Transverse colon (tissue), 3 donors: ENCODE data around the gene HSPBP1.

Experiments
- POLR2A ChIP-seq: fragments of 450-650 bp; IDR thresholded peaks from one replicate; pipeline ENCODE4 v1.6.1; 2016; ENCODE audit warnings: antibody characterized with exemption, mild to moderate bottlenecking, moderate library complexity
- TF ChIP-seq, protein P1 (sequence below), 5 experiments: fragments of 200-600 bp in 3 of 5; fragments of 450-650 bp in 2 of 5; sonication (generic) in 3 of 5; IDR thresholded peaks; 1 replicate in 2 of 5; 2 replicates in 3 of 5; pipeline ENCODE4 v1.5.1; 2016 to 2017; ENCODE audit warnings: antibody characterized with exemption in 5 of 5, inconsistent platforms in 3 of 5, mild to moderate bottlenecking in 2 of 5, moderate library complexity in 1 of 5

GRCh38 chr19:55319785-55320184, 39.9 kb upstream of the HSPBP1 start:
- TF ChIP-seq POLR2A = no peak
- TF ChIP-seq, protein P1, sequence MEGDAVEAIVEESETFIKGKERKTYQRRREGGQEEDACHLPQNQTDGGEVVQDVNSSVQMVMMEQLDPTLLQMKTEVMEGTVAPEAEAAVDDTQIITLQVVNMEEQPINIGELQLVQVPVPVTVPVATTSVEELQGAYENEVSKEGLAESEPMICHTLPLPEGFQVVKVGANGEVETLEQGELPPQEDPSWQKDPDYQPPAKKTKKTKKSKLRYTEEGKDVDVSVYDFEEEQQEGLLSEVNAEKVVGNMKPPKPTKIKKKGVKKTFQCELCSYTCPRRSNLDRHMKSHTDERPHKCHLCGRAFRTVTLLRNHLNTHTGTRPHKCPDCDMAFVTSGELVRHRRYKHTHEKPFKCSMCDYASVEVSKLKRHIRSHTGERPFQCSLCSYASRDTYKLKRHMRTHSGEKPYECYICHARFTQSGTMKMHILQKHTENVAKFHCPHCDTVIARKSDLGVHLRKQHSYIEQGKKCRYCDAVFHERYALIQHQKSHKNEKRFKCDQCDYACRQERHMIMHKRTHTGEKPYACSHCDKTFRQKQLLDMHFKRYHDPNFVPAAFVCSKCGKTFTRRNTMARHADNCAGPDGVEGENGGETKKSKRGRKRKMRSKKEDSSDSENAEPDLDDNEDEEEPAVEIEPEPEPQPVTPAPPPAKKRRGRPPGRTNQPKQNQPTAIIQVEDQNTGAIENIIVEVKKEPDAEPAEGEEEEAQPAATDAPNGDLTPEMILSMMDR (IDR thresholded peaks at IDR 0.05) = no peak
